Measurements from ENCODE around the gene CAMK2G.

DNA sequence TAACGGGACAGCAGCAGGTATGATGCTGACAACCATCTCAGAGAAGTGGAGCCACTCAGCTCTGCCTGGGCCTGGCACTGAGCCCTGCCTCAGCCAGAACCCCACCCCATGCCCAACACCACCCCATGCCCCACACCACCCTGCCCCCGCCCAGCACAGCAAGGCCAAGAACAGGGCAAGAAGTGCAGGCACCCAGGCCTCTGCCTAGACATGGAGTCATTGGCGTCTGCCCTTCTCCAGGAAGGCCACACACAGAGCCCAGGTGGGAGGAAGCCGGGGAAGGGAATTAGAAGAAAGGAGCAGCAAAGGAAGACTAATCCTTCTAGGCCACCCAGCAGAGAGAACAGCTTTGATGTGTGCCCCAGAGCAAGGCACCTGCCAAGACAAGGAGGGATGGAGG is 18.9 kb downstream of the CAMK2G start:
- TF ChIP-seq CTCF (IDR thresholded peaks at IDR 0.05) (no peak), POLR2A (IDR thresholded peaks at IDR 0.05) (no peak)
